Measurements from ENCODE around the gene SETSIP.

DNA sequence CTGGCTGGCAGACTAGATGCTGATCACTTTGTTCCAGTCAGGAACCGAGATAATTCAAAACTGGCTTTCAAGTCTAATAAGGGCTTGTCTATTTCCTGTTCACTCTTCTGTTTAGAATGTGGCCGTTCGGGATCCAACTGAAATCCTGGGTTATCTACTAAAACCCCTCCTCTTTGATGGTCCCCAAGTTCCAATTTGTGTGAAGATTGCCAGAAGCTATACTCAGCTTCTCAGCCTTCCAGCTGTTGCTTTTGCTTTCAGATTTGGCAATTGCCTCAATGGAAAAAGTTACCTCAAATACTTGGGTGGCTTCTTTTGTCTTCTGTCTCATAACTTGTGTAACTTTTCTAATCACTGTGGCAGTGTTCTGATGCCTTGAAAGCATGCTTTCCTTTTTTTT lies 48.7 kb upstream of the SETSIP start:
- TF ChIP-seq, protein P1, sequence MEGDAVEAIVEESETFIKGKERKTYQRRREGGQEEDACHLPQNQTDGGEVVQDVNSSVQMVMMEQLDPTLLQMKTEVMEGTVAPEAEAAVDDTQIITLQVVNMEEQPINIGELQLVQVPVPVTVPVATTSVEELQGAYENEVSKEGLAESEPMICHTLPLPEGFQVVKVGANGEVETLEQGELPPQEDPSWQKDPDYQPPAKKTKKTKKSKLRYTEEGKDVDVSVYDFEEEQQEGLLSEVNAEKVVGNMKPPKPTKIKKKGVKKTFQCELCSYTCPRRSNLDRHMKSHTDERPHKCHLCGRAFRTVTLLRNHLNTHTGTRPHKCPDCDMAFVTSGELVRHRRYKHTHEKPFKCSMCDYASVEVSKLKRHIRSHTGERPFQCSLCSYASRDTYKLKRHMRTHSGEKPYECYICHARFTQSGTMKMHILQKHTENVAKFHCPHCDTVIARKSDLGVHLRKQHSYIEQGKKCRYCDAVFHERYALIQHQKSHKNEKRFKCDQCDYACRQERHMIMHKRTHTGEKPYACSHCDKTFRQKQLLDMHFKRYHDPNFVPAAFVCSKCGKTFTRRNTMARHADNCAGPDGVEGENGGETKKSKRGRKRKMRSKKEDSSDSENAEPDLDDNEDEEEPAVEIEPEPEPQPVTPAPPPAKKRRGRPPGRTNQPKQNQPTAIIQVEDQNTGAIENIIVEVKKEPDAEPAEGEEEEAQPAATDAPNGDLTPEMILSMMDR (conservative IDR thresholded peaks at IDR 0.05; ENCODE audit: low read depth, low read length), result no peak
- TF ChIP-seq EZH2 (IDR thresholded peaks at IDR 0.05; ENCODE audit: borderline replicate concordance, low read depth, low read length, poor library complexity, severe bottlenecking), result no peak
